A549 treated with CpdA at 1 μM for 4 hours (cell line): ENCODE results near the gene TPRX1. TPM values are rescaled to one million over a fixed set of nuclear protein-coding genes. Genes with fewer than 3 reads are reported as not detected.

Experiments used
- total RNA-seq: library from RNA; stranded (reverse); fragments of 200-300 nt; extraction: Qiagen RNA extraction; gene quantifications from 5 replicates; pipeline ENCODE4 v1.2.3, GENCODE V29; 2022; ENCODE audit warnings: low read depth

Gene TPRX1
- total RNA-seq = not detected in 5 replicates

GRCh38 chr19:47804451-47804850, at the start of gene TPRX1:
Gene TPRX1, minus strand, starts transcription at chr19:47804551. Its CDS starts 12 bp downstream, at chr19:47804539.

GRCh38 chr19:47821460-47822020, 17.2 kb upstream of the TPRX1 start, which contains the start of gene CRX:
Gene CRX, plus strand, starts transcription at chr19:47821937. Its CDS starts 12,507 bp downstream, at chr19:47834444.

GRCh38 chr19:47778049-47778953, 26.1 kb downstream of the TPRX1 start, which contains the start of gene SELENOW:
Gene SELENOW, plus strand, starts transcription at chr19:47778703. Its CDS starts 83 bp downstream, at chr19:47778786.

Other genes with a start within 250 kb of the TPRX1 start
- gene ZNF541, start 231.4 kb downstream of the TPRX1 start, total RNA-seq = not detected in 5 replicates
- 12.0 to 16.8 TPM (median 13.9 TPM) in 5 replicates for gene BICRA, start 195.4 kb downstream of the TPRX1 start, total RNA-seq
- 112 to 149 TPM (median 128 TPM) in 5 replicates for gene EHD2, start 91.1 kb downstream of the TPRX1 start, total RNA-seq
- gene NOP53, start 59.0 kb downstream of the TPRX1 start, total RNA-seq = 225 to 275 TPM (median 252 TPM) in 5 replicates
- gene SELENOW, start 25.8 kb downstream of the TPRX1 start, total RNA-seq = 98.6 to 171 TPM (median 160 TPM) in 5 replicates
- gene CRX, start 17.4 kb upstream of the TPRX1 start, total RNA-seq = not detected in 5 replicates
- not detected in 5 replicates for gene TPRX2, start 54.7 kb upstream of the TPRX1 start, total RNA-seq
- gene SULT2A1, start 81.8 kb upstream of the TPRX1 start, total RNA-seq = not detected in 5 replicates
- gene BSPH1, start 187.6 kb upstream of the TPRX1 start, total RNA-seq = not detected in 5 replicates
- gene ELSPBP1, start 190.1 kb upstream of the TPRX1 start, total RNA-seq = not detected in 5 replicates
- not detected in 5 replicates for gene CABP5, start 239.5 kb upstream of the TPRX1 start, total RNA-seq